Measurements from ENCODE around the gene C19orf38. TPM values are rescaled to one million over a fixed set of nuclear protein-coding genes. Genes with fewer than 3 reads are reported as not detected.
A peak's percentile ranks its signal among the peaks of the same experiment; 100 is the strongest.

C19orf38 gene
- total and polyA plus RNA-seq, 9 donors, result 0.52 to 4.1 (median 1.0) TPM

- Histone ChIP-seq H3K36me3 (no peaks in the 10 kb centered on the region), H3K4me1 (ENCODE audit: insufficient read depth) (peaks cover 6% of the 10 kb centered on the region), H3K4me3 (peak overlapping the region; percentile 30), H3K27me3 (no peaks in the 10 kb centered on the region), H3K9me3 (no peaks in the 10 kb centered on the region), H3K27ac (peak overlapping the region; percentile 84 to 86)
- no peak for DNase-seq
- intact Hi-C loops (cut with DNase I), result no loop called here
- 76 to 78% (median 76%) methylated on average over 19 to 21 of the region's 21 CpGs for WGBS, 3 donors
- TF ChIP-seq CTCF (IDR thresholded peaks at IDR 0.05) (no peak), EP300 (IDR thresholded peaks at IDR 0.05) (no peak), POLR2A (IDR thresholded peaks at IDR 0.05) (no peak)
Observed at GRCh38 chr19:10815969-10816644, 32.1 kb upstream of the C19orf38 start.

- Histone ChIP-seq H3K4me1 (ENCODE audit: insufficient read depth) (peaks cover 6% of the 10 kb centered on the region), H3K9me3 (no peaks in the 10 kb centered on the region), H3K36me3 (no peaks in the 10 kb centered on the region), H3K4me3 (peak overlapping the region; percentile 30), H3K27ac (peak overlapping the region; percentile 84 to 86), H3K27me3 (no peaks in the 10 kb centered on the region)
- TF ChIP-seq POLR2A (IDR thresholded peaks at IDR 0.05) (no peak), EP300 (IDR thresholded peaks at IDR 0.05) (no peak), CTCF (IDR thresholded peaks at IDR 0.05) (no peak)
- no peak for DNase-seq
- intact Hi-C loops (cut with DNase I), result no loop called here
- WGBS, 3 donors, result 25 to 52% (median 43%) methylated on average over 11 of the region's 11 CpGs
Observed at GRCh38 chr19:10816691-10817090, 31.5 kb upstream of the C19orf38 start.

GRCh38 chr19:10817291-10818038 lies 30.8 kb upstream of the C19orf38 start:
- Histone ChIP-seq H3K4me3 (peak overlapping the region; percentile 30), H3K9me3 (no peaks in the 10 kb centered on the region), H3K36me3 (no peaks in the 10 kb centered on the region), H3K27me3 (no peaks in the 10 kb centered on the region), H3K27ac (peak overlapping the region; percentile 84 to 86), H3K4me1 (ENCODE audit: insufficient read depth) (peaks cover 6% of the 10 kb centered on the region)
- DNase-seq, result peak; percentile 80 to 86 (median 84)
- intact Hi-C loops (cut with DNase I), result no loop called here
- TF ChIP-seq POLR2A (IDR thresholded peaks at IDR 0.05) (no peak), EP300 (IDR thresholded peaks at IDR 0.05) (no peak), CTCF (IDR thresholded peaks at IDR 0.05) (no peak)
- 29 to 57% (median 31%) methylated on average over 40 to 42 of the region's 42 CpGs for WGBS, 3 donors

GRCh38 chr19:10818301-10819123 lies 29.7 kb upstream of the C19orf38 start:
- H3K27me3 ChIP-seq, result no peaks in the 10 kb centered on the region
- TF ChIP-seq POLR2A (IDR thresholded peaks at IDR 0.05), result no peak
- TF ChIP-seq EP300 (IDR thresholded peaks at IDR 0.05), result no peak
- no peak for TF ChIP-seq CTCF (IDR thresholded peaks at IDR 0.05)
- DNase-seq, result peak in 1 of 5 donors; percentile 45
- no peaks in the 10 kb centered on the region for H3K36me3 ChIP-seq
- intact Hi-C loops (cut with DNase I), result no loop called here
- peak overlapping the region; percentile 84 to 86 for H3K27ac ChIP-seq
- no peak overlapping the region for H3K4me3 ChIP-seq
- 80 to 87% (median 86%) methylated on average over 18 to 19 of the region's 19 CpGs for WGBS, 3 donors
- peaks cover 6% of the 10 kb centered on the region for H3K4me1 ChIP-seq (ENCODE audit: insufficient read depth)
- no peaks in the 10 kb centered on the region for H3K9me3 ChIP-seq
